Mononuclear cell (primary cell): ENCODE data around the gene CHAF1A. TPM values are rescaled to one million over a fixed set of nuclear protein-coding genes. Genes with fewer than 3 reads are reported as not detected.

Source experiments
- H3K27me3 ChIP-seq: 2 replicates; pipeline ENCODE4 v1.6.0; 2011; ENCODE audit warnings: low read length, control low read depth; ENCODE audit not compliant: insufficient read depth
- H3K4me1 ChIP-seq: 2 replicates; pipeline ENCODE4 v1.5.1; 2011; ENCODE audit warnings: mild to moderate bottlenecking, low read length, control low read depth; ENCODE audit not compliant: insufficient read depth
- H3K4me3 ChIP-seq: 2 replicates; pipeline ENCODE4 v1.5.1; 2011; ENCODE audit warnings: mild to moderate bottlenecking, low read length, moderate library complexity
- H3K9me3 ChIP-seq: 2 replicates; pipeline ENCODE4 v1.5.1; 2011; ENCODE audit warnings: low read depth, mild to moderate bottlenecking, control low read depth, low read length
- total RNA-seq: library from RNA; depleted of rRNA; stranded (reverse); fragments of >200 nt; gene quantifications from one replicate; pipeline ENCODE4 v1.2.3, GENCODE V29; 2012

Gene CHAF1A
- total RNA-seq, 1 donor: 12.2 TPM

- Histone ChIP-seq H3K4me3 (peak overlapping the region; percentile 45), H3K27me3 (no peaks in the 10 kb centered on the region), H3K9me3 (no peaks in the 10 kb centered on the region), H3K4me1 (peaks cover 19% of the 10 kb centered on the region)
These were observed 54.6 kb downstream of the CHAF1A start for GRCh38 chr19:4456843-4457653.

GRCh38 chr19:4457654-4458395, 55.4 kb downstream of the CHAF1A start, which contains the start of gene UBXN6:
Gene UBXN6 (minus strand): TSS chr19:4457794. CDS start chr19:4457697, 97 bp downstream.
- Histone ChIP-seq H3K4me1 (peaks cover 19% of the 10 kb centered on the region), H3K9me3 (no peaks in the 10 kb centered on the region), H3K4me3 (peak within 1 kb of the TSS; percentile 45), H3K27me3 (no peaks in the 10 kb centered on the region)

- Histone ChIP-seq H3K27me3 (no peaks in the 10 kb centered on the region), H3K4me3 (no peak overlapping the region), H3K4me1 (no peaks in the 10 kb centered on the region), H3K9me3 (no peaks in the 10 kb centered on the region)
These were observed 62.6 kb downstream of the CHAF1A start for GRCh38 chr19:4464815-4465581.

- Histone ChIP-seq H3K9me3 (no peaks in the 10 kb centered on the region), H3K4me1 (peaks cover 12% of the 10 kb centered on the region), H3K4me3 (no peak overlapping the region), H3K27me3 (no peaks in the 10 kb centered on the region)
These were observed 65.4 kb downstream of the CHAF1A start for GRCh38 chr19:4467835-4468234.

- peak overlapping the region; percentile 55 for H3K4me3 ChIP-seq
- H3K9me3 ChIP-seq: no peaks in the 10 kb centered on the region
- H3K27me3 ChIP-seq: no peaks in the 10 kb centered on the region
- peaks cover 28% of the 10 kb centered on the region for H3K4me1 ChIP-seq
These were observed 69.1 kb downstream of the CHAF1A start for GRCh38 chr19:4471403-4472173.

GRCh38 chr19:4472174-4472974, 69.9 kb downstream of the CHAF1A start, which contains the start of gene HDGFL2:
Gene HDGFL2 (plus strand): TSS chr19:4472297. CDS start chr19:4472351, 54 bp downstream.
- Histone ChIP-seq H3K27me3 (no peaks in the 10 kb centered on the region), H3K4me3 (peak within 1 kb of the TSS; percentile 55), H3K9me3 (no peaks in the 10 kb centered on the region), H3K4me1 (peaks cover 28% of the 10 kb centered on the region)

GRCh38 chr19:4473011-4473762, 70.7 kb downstream of the CHAF1A start:
- Histone ChIP-seq H3K9me3 (no peaks in the 10 kb centered on the region), H3K27me3 (no peaks in the 10 kb centered on the region), H3K4me1 (peaks cover 28% of the 10 kb centered on the region), H3K4me3 (peak overlapping the region; percentile 46)

- H3K4me3 ChIP-seq: no peak overlapping the region
- H3K27me3 ChIP-seq: no peaks in the 10 kb centered on the region
- peaks cover 28% of the 10 kb centered on the region for H3K4me1 ChIP-seq
- H3K9me3 ChIP-seq: no peaks in the 10 kb centered on the region
These were observed 71.5 kb downstream of the CHAF1A start for GRCh38 chr19:4473763-4474513.

- no peak overlapping the region for H3K4me3 ChIP-seq
- H3K27me3 ChIP-seq: no peaks in the 10 kb centered on the region
- peaks cover 28% of the 10 kb centered on the region for H3K4me1 ChIP-seq
- H3K9me3 ChIP-seq: no peaks in the 10 kb centered on the region
These were observed 72.1 kb downstream of the CHAF1A start for GRCh38 chr19:4474514-4475022.

- H3K9me3 ChIP-seq: no peaks in the 10 kb centered on the region
- H3K27me3 ChIP-seq: no peaks in the 10 kb centered on the region
- no peak overlapping the region for H3K4me3 ChIP-seq
- peaks cover 21% of the 10 kb centered on the region for H3K4me1 ChIP-seq
These were observed 74.8 kb downstream of the CHAF1A start for GRCh38 chr19:4477034-4477801.

GRCh38 chr19:4482721-4483364, 80.4 kb downstream of the CHAF1A start:
- no peaks in the 10 kb centered on the region for H3K9me3 ChIP-seq
- H3K4me1 ChIP-seq: no peaks in the 10 kb centered on the region
- no peaks in the 10 kb centered on the region for H3K27me3 ChIP-seq
- H3K4me3 ChIP-seq: no peak overlapping the region
